ENCODE results near the gene AFG3L2.

Gene AFG3L2

DNA sequence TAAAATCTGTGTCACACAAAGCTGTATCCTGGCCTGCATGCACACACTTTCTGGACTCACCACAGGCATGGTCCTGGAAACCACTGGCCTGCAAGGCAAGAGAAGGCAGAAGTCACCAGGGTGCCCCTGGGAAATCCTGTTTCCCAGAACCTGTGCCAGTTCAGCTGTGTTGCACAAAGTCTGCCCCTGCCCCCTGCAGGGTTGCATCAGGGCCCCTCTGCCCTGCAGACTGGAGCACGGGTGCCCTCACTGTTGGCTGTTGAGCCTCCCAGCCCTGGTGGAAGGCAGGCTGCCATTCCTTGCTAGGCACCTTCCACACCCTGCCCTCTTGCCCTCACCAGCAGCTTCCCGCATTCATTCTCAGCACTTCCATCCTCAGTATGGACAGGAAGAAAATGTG lies 86.9 kb downstream of the AFG3L2 start:
- Histone ChIP-seq H3K36me3 (ENCODE audit: insufficient read depth, low read length) (no peaks in the 10 kb centered on the region), H3K9me2 (ENCODE audit: low read depth, low read length) (no peaks in the 10 kb centered on the region), H4K20me1 (ENCODE audit: insufficient read depth, low read length) (no peaks in the 10 kb centered on the region; the same call in 1 of the 2 replicates), H3K79me2 (ENCODE audit: insufficient read depth, low read length) (no peaks in the 10 kb centered on the region), H3K9ac (ENCODE audit: low read length) (no peak overlapping the region), H3K27ac (ENCODE audit: low read depth, low read length, poor library complexity, severe bottlenecking) (no peak overlapping the region), H3K4me2 (ENCODE audit: low read length) (no peak overlapping the region), H3F3A (ENCODE audit: insufficient read depth, low read length) (no peaks in the 10 kb centered on the region), H3K27me3 (ENCODE audit: insufficient read depth, low read length) (no peaks in the 10 kb centered on the region; the same call in 1 of the 2 replicates), H3K4me3 (ENCODE audit: low read depth, low read length, poor library complexity, severe bottlenecking) (no peak overlapping the region), H3K4me1 (ENCODE audit: insufficient read depth, low read length, severe bottlenecking) (no peaks in the 10 kb centered on the region), H2AFZ (ENCODE audit: low read length) (no peak overlapping the region), H3K9me3 (ENCODE audit: low read length) (no peaks in the 10 kb centered on the region)
- TF ChIP-seq, protein P1, sequence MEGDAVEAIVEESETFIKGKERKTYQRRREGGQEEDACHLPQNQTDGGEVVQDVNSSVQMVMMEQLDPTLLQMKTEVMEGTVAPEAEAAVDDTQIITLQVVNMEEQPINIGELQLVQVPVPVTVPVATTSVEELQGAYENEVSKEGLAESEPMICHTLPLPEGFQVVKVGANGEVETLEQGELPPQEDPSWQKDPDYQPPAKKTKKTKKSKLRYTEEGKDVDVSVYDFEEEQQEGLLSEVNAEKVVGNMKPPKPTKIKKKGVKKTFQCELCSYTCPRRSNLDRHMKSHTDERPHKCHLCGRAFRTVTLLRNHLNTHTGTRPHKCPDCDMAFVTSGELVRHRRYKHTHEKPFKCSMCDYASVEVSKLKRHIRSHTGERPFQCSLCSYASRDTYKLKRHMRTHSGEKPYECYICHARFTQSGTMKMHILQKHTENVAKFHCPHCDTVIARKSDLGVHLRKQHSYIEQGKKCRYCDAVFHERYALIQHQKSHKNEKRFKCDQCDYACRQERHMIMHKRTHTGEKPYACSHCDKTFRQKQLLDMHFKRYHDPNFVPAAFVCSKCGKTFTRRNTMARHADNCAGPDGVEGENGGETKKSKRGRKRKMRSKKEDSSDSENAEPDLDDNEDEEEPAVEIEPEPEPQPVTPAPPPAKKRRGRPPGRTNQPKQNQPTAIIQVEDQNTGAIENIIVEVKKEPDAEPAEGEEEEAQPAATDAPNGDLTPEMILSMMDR (IDR thresholded peaks at IDR 0.05; ENCODE audit: low read length), result no peak
- no peak for TF ChIP-seq EZH2 (IDR thresholded peaks at IDR 0.05; ENCODE audit: borderline replicate concordance, low read length)

DNA sequence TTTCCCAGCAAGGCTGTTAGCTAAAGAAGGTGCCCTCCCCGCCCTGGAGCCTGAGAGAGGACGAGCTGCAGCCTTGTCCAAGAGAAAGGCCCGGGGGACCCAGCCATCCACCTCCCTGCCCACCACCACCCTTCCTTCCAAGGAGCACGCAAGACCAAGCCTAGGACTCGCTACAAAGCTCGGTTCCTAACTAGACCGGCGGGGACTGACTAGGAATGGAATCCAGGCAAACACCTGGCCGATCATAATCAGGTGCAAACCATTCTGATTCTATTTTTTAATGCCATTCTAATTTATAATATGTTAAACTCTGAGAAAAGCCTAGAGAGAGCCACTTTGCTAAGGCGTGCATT lies 88.6 kb downstream of the AFG3L2 start:
- Histone ChIP-seq H3K9me2 (ENCODE audit: low read depth, low read length) (no peaks in the 10 kb centered on the region), H3K4me2 (ENCODE audit: low read length) (no peak overlapping the region), H3K79me2 (ENCODE audit: insufficient read depth, low read length) (no peaks in the 10 kb centered on the region), H3K27ac (ENCODE audit: low read depth, low read length, poor library complexity, severe bottlenecking) (no peak overlapping the region), H3K9ac (ENCODE audit: low read length) (no peak overlapping the region), H3K4me3 (ENCODE audit: low read depth, low read length, poor library complexity, severe bottlenecking) (no peak overlapping the region), H3K27me3 (ENCODE audit: insufficient read depth, low read length) (no peaks in the 10 kb centered on the region; the same call in 1 of the 2 replicates), H3K36me3 (ENCODE audit: insufficient read depth, low read length) (no peaks in the 10 kb centered on the region), H4K20me1 (ENCODE audit: insufficient read depth, low read length) (no peaks in the 10 kb centered on the region; the same call in 1 of the 2 replicates), H3K9me3 (ENCODE audit: low read length) (no peaks in the 10 kb centered on the region), H2AFZ (ENCODE audit: low read length) (no peak overlapping the region), H3K4me1 (ENCODE audit: insufficient read depth, low read length, severe bottlenecking) (no peaks in the 10 kb centered on the region), H3F3A (ENCODE audit: insufficient read depth, low read length) (no peaks in the 10 kb centered on the region)
- TF ChIP-seq EZH2 (IDR thresholded peaks at IDR 0.05; ENCODE audit: borderline replicate concordance, low read length), result no peak
- TF ChIP-seq, protein P1 (IDR thresholded peaks at IDR 0.05; ENCODE audit: low read length), result no peak

DNA sequence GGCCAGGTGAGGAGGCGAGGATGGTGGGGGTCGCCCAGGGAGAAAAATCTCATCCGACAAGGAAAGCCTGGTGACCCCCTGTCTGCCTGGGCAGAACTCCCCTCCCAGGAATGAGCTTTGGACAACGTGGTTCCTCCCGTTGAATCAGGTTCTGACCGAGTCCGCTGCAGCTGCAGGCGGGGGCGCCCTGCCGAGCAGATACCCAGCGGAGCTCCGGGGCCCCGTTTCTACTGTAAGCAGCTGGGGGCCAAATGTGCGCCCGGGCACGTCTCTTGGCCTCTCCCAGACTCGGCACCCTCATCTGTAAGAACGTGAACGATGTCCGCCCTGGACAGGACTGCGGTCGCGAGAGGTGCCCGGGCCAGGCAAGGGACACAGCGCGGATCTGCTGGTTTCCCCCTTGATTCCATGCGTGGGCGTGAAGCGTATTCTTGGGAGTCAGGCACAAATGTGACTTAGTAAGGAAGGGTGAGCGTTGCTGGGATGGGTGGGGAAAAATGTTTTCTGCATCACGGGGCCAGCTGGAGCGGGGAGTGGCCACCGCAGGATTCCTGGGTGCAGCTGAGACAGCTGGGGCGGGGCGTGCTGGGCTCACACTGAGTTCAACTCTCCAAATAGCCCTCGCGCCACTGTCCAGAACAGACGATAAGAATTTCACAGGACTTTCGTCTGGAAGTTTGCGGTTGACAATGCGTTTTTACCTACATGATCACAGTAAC lies 89.2 kb downstream of the AFG3L2 start:
- no peak overlapping the region for H3K9ac ChIP-seq (ENCODE audit: low read length)
- no peaks in the 10 kb centered on the region for H3K36me3 ChIP-seq (ENCODE audit: insufficient read depth, low read length)
- no peak overlapping the region for H3K4me2 ChIP-seq (ENCODE audit: low read length)
- no peak overlapping the region for H3K4me3 ChIP-seq (ENCODE audit: low read depth, low read length, poor library complexity, severe bottlenecking)
- no peak overlapping the region for H2AFZ ChIP-seq (ENCODE audit: low read length)
- no peaks in the 10 kb centered on the region for H3K9me3 ChIP-seq (ENCODE audit: low read length)
- no peaks in the 10 kb centered on the region for H3F3A ChIP-seq (ENCODE audit: insufficient read depth, low read length)
- H4K20me1 ChIP-seq (ENCODE audit: insufficient read depth, low read length), result no peaks in the 10 kb centered on the region; the same call in 1 of the 2 replicates
- H3K4me1 ChIP-seq (ENCODE audit: insufficient read depth, low read length, severe bottlenecking), result no peaks in the 10 kb centered on the region
- TF ChIP-seq, protein P1 (IDR thresholded peaks at IDR 0.05; ENCODE audit: low read length), result no peak
- TF ChIP-seq EZH2 (IDR thresholded peaks at IDR 0.05; ENCODE audit: borderline replicate concordance, low read length), result no peak
- H3K79me2 ChIP-seq (ENCODE audit: insufficient read depth, low read length), result no peaks in the 10 kb centered on the region
- H3K27me3 ChIP-seq (ENCODE audit: insufficient read depth, low read length), result no peaks in the 10 kb centered on the region; the same call in 1 of the 2 replicates
- no peaks in the 10 kb centered on the region for H3K9me2 ChIP-seq (ENCODE audit: low read depth, low read length)
- H3K27ac ChIP-seq (ENCODE audit: low read depth, low read length, poor library complexity, severe bottlenecking), result no peak overlapping the region

Data from OCI-LY1 (cell line).